ENCODE data around the gene HIPK4.

The HIPK4 gene

GRCh38 chr19:40422748-40423566 lies 33.0 kb upstream of the HIPK4 start:
- Histone ChIP-seq H3K4me3 (ENCODE audit: low read depth, low read length) (no peak overlapping the region), H3K9me3 (ENCODE audit: control insufficient read depth, insufficient read depth, low read length) (no peaks in the 10 kb centered on the region), H3K9ac (ENCODE audit: low read depth, low read length) (no peak overlapping the region), H3K4me1 (ENCODE audit: control insufficient read depth, insufficient read depth, low read length) (peaks cover 3% of the 10 kb centered on the region), H3K27me3 (ENCODE audit: control insufficient read depth, insufficient read depth, low read length) (no peaks in the 10 kb centered on the region), H3K36me3 (ENCODE audit: control insufficient read depth, insufficient read depth, low read length) (peaks cover 4% of the 10 kb centered on the region)

GRCh38 chr19:40421993-40422747 lies 32.2 kb upstream of the HIPK4 start:
- Histone ChIP-seq H3K4me3 (ENCODE audit: low read depth, low read length) (no peak overlapping the region), H3K4me1 (ENCODE audit: control insufficient read depth, insufficient read depth, low read length) (peaks cover 3% of the 10 kb centered on the region), H3K27me3 (ENCODE audit: control insufficient read depth, insufficient read depth, low read length) (no peaks in the 10 kb centered on the region), H3K36me3 (ENCODE audit: control insufficient read depth, insufficient read depth, low read length) (peaks cover 4% of the 10 kb centered on the region), H3K9ac (ENCODE audit: low read depth, low read length) (no peak overlapping the region), H3K9me3 (ENCODE audit: control insufficient read depth, insufficient read depth, low read length) (no peaks in the 10 kb centered on the region)

GRCh38 chr19:40420766-40421765 lies 31.1 kb upstream of the HIPK4 start:
- H3K27me3 ChIP-seq (ENCODE audit: control insufficient read depth, insufficient read depth, low read length), result no peaks in the 10 kb centered on the region
- H3K4me3 ChIP-seq (ENCODE audit: low read depth, low read length), result peak overlapping the region; percentile 81
- H3K36me3 ChIP-seq (ENCODE audit: control insufficient read depth, insufficient read depth, low read length), result peaks cover 4% of the 10 kb centered on the region
- no peaks in the 10 kb centered on the region for H3K9me3 ChIP-seq (ENCODE audit: control insufficient read depth, insufficient read depth, low read length)
- peak overlapping the region; percentile 70 for H3K9ac ChIP-seq (ENCODE audit: low read depth, low read length)
- peaks cover 3% of the 10 kb centered on the region for H3K4me1 ChIP-seq (ENCODE audit: control insufficient read depth, insufficient read depth, low read length)

- Histone ChIP-seq H3K4me1 (ENCODE audit: control insufficient read depth, insufficient read depth, low read length) (peaks cover 3% of the 10 kb centered on the region), H3K9me3 (ENCODE audit: control insufficient read depth, insufficient read depth, low read length) (no peaks in the 10 kb centered on the region), H3K9ac (ENCODE audit: low read depth, low read length) (peak overlapping the region; percentile 70), H3K27me3 (ENCODE audit: control insufficient read depth, insufficient read depth, low read length) (no peaks in the 10 kb centered on the region), H3K4me3 (ENCODE audit: low read depth, low read length) (peak overlapping the region; percentile 81), H3K36me3 (ENCODE audit: control insufficient read depth, insufficient read depth, low read length) (peaks cover 4% of the 10 kb centered on the region)
Measured at GRCh38 chr19:40420451-40420765, 30.4 kb upstream of the HIPK4 start.

GRCh38 chr19:40419780-40420179 lies 29.8 kb upstream of the HIPK4 start:
- H3K4me1 ChIP-seq (ENCODE audit: control insufficient read depth, insufficient read depth, low read length), result peaks cover 3% of the 10 kb centered on the region
- H3K4me3 ChIP-seq (ENCODE audit: low read depth, low read length), result no peak overlapping the region

GRCh38 chr19:40419066-40419612 lies 29.2 kb upstream of the HIPK4 start:
- H3K9me3 ChIP-seq (ENCODE audit: control insufficient read depth, insufficient read depth, low read length), result no peaks in the 10 kb centered on the region
- no peaks in the 10 kb centered on the region for H3K27me3 ChIP-seq (ENCODE audit: control insufficient read depth, insufficient read depth, low read length)
- H3K36me3 ChIP-seq (ENCODE audit: control insufficient read depth, insufficient read depth, low read length), result peaks cover 4% of the 10 kb centered on the region
- peaks cover 3% of the 10 kb centered on the region for H3K4me1 ChIP-seq (ENCODE audit: control insufficient read depth, insufficient read depth, low read length)
- no peak overlapping the region for H3K4me3 ChIP-seq (ENCODE audit: low read depth, low read length)
- no peak overlapping the region for H3K9ac ChIP-seq (ENCODE audit: low read depth, low read length)

More at GRCh38 chr19:40419780-40420179, 29.8 kb upstream of the HIPK4 start:
- Histone ChIP-seq H3K36me3 (ENCODE audit: control insufficient read depth, insufficient read depth, low read length) (peaks cover 4% of the 10 kb centered on the region), H3K27me3 (ENCODE audit: control insufficient read depth, insufficient read depth, low read length) (no peaks in the 10 kb centered on the region), H3K9me3 (ENCODE audit: control insufficient read depth, insufficient read depth, low read length) (no peaks in the 10 kb centered on the region), H3K9ac (ENCODE audit: low read depth, low read length) (no peak overlapping the region)

GRCh38 chr19:40418040-40418439 lies 28.1 kb upstream of the HIPK4 start:
- Histone ChIP-seq H3K4me1 (ENCODE audit: control insufficient read depth, insufficient read depth, low read length) (peaks cover 3% of the 10 kb centered on the region), H3K36me3 (ENCODE audit: control insufficient read depth, insufficient read depth, low read length) (peaks cover 4% of the 10 kb centered on the region), H3K4me3 (ENCODE audit: low read depth, low read length) (no peak overlapping the region), H3K9me3 (ENCODE audit: control insufficient read depth, insufficient read depth, low read length) (no peaks in the 10 kb centered on the region), H3K27me3 (ENCODE audit: control insufficient read depth, insufficient read depth, low read length) (no peaks in the 10 kb centered on the region), H3K9ac (ENCODE audit: low read depth, low read length) (no peak overlapping the region)

- peak overlapping the region; percentile 26 for H3K9ac ChIP-seq (ENCODE audit: low read depth, low read length)
- H3K36me3 ChIP-seq (ENCODE audit: control insufficient read depth, insufficient read depth, low read length), result peaks cover 2% of the 10 kb centered on the region
- peaks cover 3% of the 10 kb centered on the region for H3K4me1 ChIP-seq (ENCODE audit: control insufficient read depth, insufficient read depth, low read length)
- no peak overlapping the region for H3K4me3 ChIP-seq (ENCODE audit: low read depth, low read length)
- H3K9me3 ChIP-seq (ENCODE audit: control insufficient read depth, insufficient read depth, low read length), result no peaks in the 10 kb centered on the region
- H3K27me3 ChIP-seq (ENCODE audit: control insufficient read depth, insufficient read depth, low read length), result no peaks in the 10 kb centered on the region
Measured at GRCh38 chr19:40417643-40417981, 27.6 kb upstream of the HIPK4 start.

- H3K9me3 ChIP-seq (ENCODE audit: control insufficient read depth, insufficient read depth, low read length), result no peaks in the 10 kb centered on the region
- H3K4me1 ChIP-seq (ENCODE audit: control insufficient read depth, insufficient read depth, low read length), result peaks cover 3% of the 10 kb centered on the region
- no peak overlapping the region for H3K4me3 ChIP-seq (ENCODE audit: low read depth, low read length)
- peak overlapping the region; percentile 26 for H3K9ac ChIP-seq (ENCODE audit: low read depth, low read length)
- H3K36me3 ChIP-seq (ENCODE audit: control insufficient read depth, insufficient read depth, low read length), result no peaks in the 10 kb centered on the region
- H3K27me3 ChIP-seq (ENCODE audit: control insufficient read depth, insufficient read depth, low read length), result no peaks in the 10 kb centered on the region
Measured at GRCh38 chr19:40416918-40417642, 27.1 kb upstream of the HIPK4 start.

- no peaks in the 10 kb centered on the region for H3K9me3 ChIP-seq (ENCODE audit: control insufficient read depth, insufficient read depth, low read length)
- no peaks in the 10 kb centered on the region for H3K27me3 ChIP-seq (ENCODE audit: control insufficient read depth, insufficient read depth, low read length)
- H3K4me3 ChIP-seq (ENCODE audit: low read depth, low read length), result no peak overlapping the region
- peaks cover 3% of the 10 kb centered on the region for H3K4me1 ChIP-seq (ENCODE audit: control insufficient read depth, insufficient read depth, low read length)
- no peaks in the 10 kb centered on the region for H3K36me3 ChIP-seq (ENCODE audit: control insufficient read depth, insufficient read depth, low read length)
- no peak overlapping the region for H3K9ac ChIP-seq (ENCODE audit: low read depth, low read length)
Measured at GRCh38 chr19:40415768-40416167, 25.8 kb upstream of the HIPK4 start.

Data from iPS-15b (cell line).